A549 (cell line): ENCODE measurements around the gene DUSP14. TPM values are rescaled to one million over a fixed set of nuclear protein-coding genes. Genes with fewer than 3 reads are reported as not detected.

Experiments
- CBX2 ChIP-seq: fragments of 200-600 bp; sonication (generic); IDR thresholded peaks from 2 replicates; pipeline ENCODE4 v1.6.1; 2016; ENCODE audit warnings: low read depth, mild to moderate bottlenecking, borderline replicate concordance
- CEBPB ChIP-seq, 2 experiments: fragments of >200 bp in 1 of 2; sonication (Bioruptor Twin) in 1 of 2; formaldehyde crosslinking in 1 of 2; IDR thresholded peaks; 2 replicates each; pipeline ENCODE4 v1.6.1; 2012 to 2016
- EP300 ChIP-seq, 2 experiments: fragments of >200 bp; sonication (Bioruptor Twin); formaldehyde crosslinking; IDR thresholded peaks; 2 replicates in 1 of 2; 3 replicates in 1 of 2; pipeline ENCODE4 v1.6.1; 2016 to 2017
- FOSL2 ChIP-seq, 2 experiments: fragments of 450-650 bp in 1 of 2; fragments of >200 bp in 1 of 2; sonication (Bioruptor Twin) in 1 of 2; formaldehyde crosslinking; IDR thresholded peaks; 2 replicates each; pipeline versions ENCODE4 v1.5.0 to v1.6.1; 2016 to 2020; ENCODE audit warnings: mild to moderate bottlenecking in 1 of 2, moderate library complexity in 1 of 2
- GATA3 ChIP-seq: IDR thresholded peaks from 2 replicates; pipeline ENCODE4 v1.6.1; 2012; ENCODE audit warnings: borderline replicate concordance
- HEYL ChIP-seq: fragments of 250-450 bp; sonication (Bioruptor Pico); IDR thresholded peaks from 2 replicates; pipeline ENCODE4 v1.8.0; 2021; ENCODE audit warnings: mild to moderate bottlenecking, moderate library complexity
- HOXB13 ChIP-seq: fragments of 250-450 bp; sonication (Bioruptor Pico); IDR thresholded peaks from 2 replicates; pipeline ENCODE4 v1.5.0; 2020; ENCODE audit warnings: low read depth, mild to moderate bottlenecking, moderate library complexity
- HOXB5 ChIP-seq: fragments of 250-450 bp; sonication (Bioruptor Pico); IDR thresholded peaks from 2 replicates; pipeline ENCODE4 v1.5.0; 2020; ENCODE audit warnings: mild to moderate bottlenecking, moderate library complexity
- JUN ChIP-seq, 2 experiments: fragments of >200 bp; sonication (Bioruptor Twin); formaldehyde crosslinking; IDR thresholded peaks; 2 replicates in 1 of 2; 3 replicates in 1 of 2; pipeline ENCODE4 v1.6.1; 2016 to 2017
- KDM1A ChIP-seq: fragments of 200-600 bp; sonication (generic); IDR thresholded peaks from 2 replicates; pipeline ENCODE4 v1.6.1; 2016; ENCODE audit warnings: low read depth, mild to moderate bottlenecking
- KDM5A ChIP-seq: fragments of 200-600 bp; sonication (generic); IDR thresholded peaks from 2 replicates; pipeline ENCODE4 v1.6.1; 2016; ENCODE audit warnings: antibody characterized with exemption, mild to moderate bottlenecking
- MAFK ChIP-seq: fragments of 450-650 bp; IDR thresholded peaks from 2 replicates; pipeline ENCODE4 v1.6.1; 2014; ENCODE audit not compliant: partially characterized antibody
- MAX ChIP-seq: IDR thresholded peaks from 2 replicates; pipeline ENCODE4 v1.6.1; 2012
- MYC ChIP-seq: IDR thresholded peaks from 2 replicates; pipeline ENCODE4 v1.6.1; 2012; ENCODE audit warnings: mild to moderate bottlenecking, inconsistent platforms, low read length, improper control_type of control experiment, borderline replicate concordance
- NFE2L2 ChIP-seq: fragments of 150-350 bp; conservative IDR thresholded peaks from 2 replicates; pipeline ENCODE4 v1.6.1; 2014; ENCODE audit warnings: low read length
- PHF8 ChIP-seq: fragments of 200-600 bp; sonication (generic); IDR thresholded peaks from 2 replicates; pipeline ENCODE4 v1.6.1; 2016; ENCODE audit warnings: low read depth, mild to moderate bottlenecking, antibody characterized with exemption, moderate library complexity, borderline replicate concordance
- POLR2A ChIP-seq: IDR thresholded peaks from 2 replicates; pipeline ENCODE4 v1.6.1; 2012; ENCODE audit warnings: mild to moderate bottlenecking, low read length
- RAD21 ChIP-seq, 2 experiments: fragments of >200 bp in 1 of 2; sonication (Bioruptor Twin) in 1 of 2; formaldehyde crosslinking in 1 of 2; IDR thresholded peaks in 1 of 2; conservative IDR thresholded peaks in 1 of 2; 2 replicates in 1 of 2; 3 replicates in 1 of 2; pipeline ENCODE4 v1.6.1; 2012 to 2018; ENCODE audit warnings: inconsistent platforms in 1 of 2
- RARB ChIP-seq: fragments of 250-450 bp; sonication (Bioruptor Pico); IDR thresholded peaks from 2 replicates; pipeline ENCODE4 v1.8.0; 2021; ENCODE audit warnings: mild to moderate bottlenecking, moderate library complexity
- RCOR1 ChIP-seq: fragments of 150-350 bp; IDR thresholded peaks from 2 replicates; pipeline ENCODE4 v1.6.1; 2014; ENCODE audit warnings: antibody characterized with exemption, low read length, low read depth
- RFX5 ChIP-seq: fragments of 450-650 bp; IDR thresholded peaks from 2 replicates; pipeline ENCODE4 v1.7.1; 2014; ENCODE audit warnings: antibody characterized with exemption, mild to moderate bottlenecking, moderate library complexity
- RNF2 ChIP-seq: fragments of 200-600 bp; sonication (generic); IDR thresholded peaks from 2 replicates; pipeline ENCODE4 v1.6.1; 2016; ENCODE audit warnings: low read depth, mild to moderate bottlenecking, antibody characterized with exemption, moderate library complexity, borderline replicate concordance
- SMC3 ChIP-seq: fragments of >200 bp; sonication (Bioruptor Twin); formaldehyde crosslinking; IDR thresholded peaks from 3 replicates; pipeline ENCODE4 v1.6.1; 2018; ENCODE audit warnings: inconsistent platforms
- SREBF2 ChIP-seq: fragments of 450-650 bp; IDR thresholded peaks from 2 replicates; pipeline ENCODE4 v1.6.1; 2014; ENCODE audit warnings: mild to moderate bottlenecking, moderate library complexity
- TFCP2L1 ChIP-seq: fragments of 250-450 bp; sonication (Bioruptor Pico); IDR thresholded peaks from 2 replicates; pipeline ENCODE4 v1.5.0; 2021; ENCODE audit warnings: mild to moderate bottlenecking
- TP53 ChIP-seq: fragments of 250-450 bp; sonication (Bioruptor Pico); IDR thresholded peaks from 2 replicates; pipeline ENCODE4 v1.5.0; 2021; ENCODE audit warnings: mild to moderate bottlenecking, moderate library complexity
- USF2 ChIP-seq: fragments of 450-650 bp; IDR thresholded peaks from 2 replicates; pipeline ENCODE4 v1.6.1; 2014; ENCODE audit warnings: antibody characterized with exemption
- ZC3H11A ChIP-seq: fragments of 450-650 bp; IDR thresholded peaks from 2 replicates; pipeline ENCODE4 v1.6.1; 2014; ENCODE audit warnings: antibody characterized with exemption, mild to moderate bottlenecking
- ZFP36 ChIP-seq: fragments of 450-650 bp; IDR thresholded peaks from 2 replicates; pipeline ENCODE4 v1.6.1; 2014; ENCODE audit warnings: borderline replicate concordance; ENCODE audit not compliant: partially characterized antibody
- polyA plus RNA-seq, 4 experiments: library from polyadenylated mRNA; depleted of rRNA in 3 of 4; stranded (reverse); fragments of >200 nt; fragmentation: RNase III in 1 of 4; extraction: RNeasy Plus Mini Kit Qiagen cat#74134 plus additional on column Dnase treatment in 1 of 4; gene quantifications; 2 replicates in 3 of 4; 3 replicates in 1 of 4; pipeline ENCODE4 v1.2.3, GENCODE V29; 2011 to 2017
- TF ChIP-seq, protein P1 (sequence below): fragments of >200 bp; sonication (Bioruptor Twin); formaldehyde crosslinking; IDR thresholded peaks from 3 replicates; pipeline ENCODE4 v1.6.1; 2016
- TF ChIP-seq, protein P2 (sequence below): fragments of >200 bp; sonication (Bioruptor Twin); formaldehyde crosslinking; IDR thresholded peaks from 2 replicates; pipeline ENCODE4 v1.6.1; 2016
- TF ChIP-seq, protein P3 (sequence below): fragments of 250-450 bp; sonication (Bioruptor Pico); IDR thresholded peaks from 2 replicates; pipeline ENCODE4 v1.5.0; 2020; ENCODE audit warnings: low read depth, mild to moderate bottlenecking, moderate library complexity
- TF ChIP-seq, protein P4 (sequence below): fragments of 250-450 bp; sonication (Bioruptor Pico); IDR thresholded peaks from 2 replicates; pipeline ENCODE4 v1.5.0; 2021; ENCODE audit warnings: mild to moderate bottlenecking, moderate library complexity, borderline replicate concordance
- TF ChIP-seq, protein P5 (sequence below): IDR thresholded peaks from 2 replicates; pipeline ENCODE4 v1.6.1; 2012

Gene DUSP14
- polyA plus RNA-seq, 2 of the 4 experiments (the other 2 are of a cell fraction) = 32.7 to 35.5 TPM

DNA sequence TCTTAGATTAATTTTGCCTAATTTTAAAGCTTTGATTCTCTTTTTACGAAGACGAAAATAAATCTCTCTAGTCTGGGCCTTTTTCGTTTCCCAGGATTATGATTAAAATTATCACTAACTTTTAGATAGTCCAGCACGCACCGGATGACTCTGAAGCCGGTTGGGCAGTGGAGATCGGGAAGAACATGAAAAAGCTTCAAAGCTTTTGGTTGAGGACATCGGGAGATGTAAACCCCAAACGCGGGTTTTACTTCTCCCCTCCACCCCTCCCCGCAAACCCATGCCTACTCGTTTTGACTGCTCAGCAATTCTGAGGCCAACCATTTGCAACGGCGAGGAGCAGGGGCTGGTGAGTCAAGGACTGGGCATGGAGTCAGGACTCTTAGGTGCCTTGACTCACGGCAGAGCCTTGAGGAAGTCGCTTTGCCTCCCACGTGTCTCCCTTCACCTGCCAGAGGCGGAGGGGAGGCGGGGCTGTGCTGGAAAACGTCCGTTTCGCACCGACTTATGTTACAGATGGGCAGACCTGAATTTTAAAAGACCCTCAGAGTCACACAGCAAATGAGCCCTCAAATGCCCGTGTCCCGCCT is 989 bp upstream of the DUSP14 start (continued):
- TF ChIP-seq, protein P1, sequence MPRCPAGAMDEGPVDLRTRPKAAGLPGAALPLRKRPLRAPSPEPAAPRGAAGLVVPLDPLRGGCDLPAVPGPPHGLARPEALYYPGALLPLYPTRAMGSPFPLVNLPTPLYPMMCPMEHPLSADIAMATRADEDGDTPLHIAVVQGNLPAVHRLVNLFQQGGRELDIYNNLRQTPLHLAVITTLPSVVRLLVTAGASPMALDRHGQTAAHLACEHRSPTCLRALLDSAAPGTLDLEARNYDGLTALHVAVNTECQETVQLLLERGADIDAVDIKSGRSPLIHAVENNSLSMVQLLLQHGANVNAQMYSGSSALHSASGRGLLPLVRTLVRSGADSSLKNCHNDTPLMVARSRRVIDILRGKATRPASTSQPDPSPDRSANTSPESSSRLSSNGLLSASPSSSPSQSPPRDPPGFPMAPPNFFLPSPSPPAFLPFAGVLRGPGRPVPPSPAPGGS = no peak
- TF ChIP-seq RNF2 (no peak), KDM5A (no peak), KDM1A (no peak), RARB (CRISPR knock-in tag) (no peak), MAX (peak; percentile 88), USF2 (peak; percentile 73), MYC (peak; percentile 72), TFCP2L1 (CRISPR knock-in tag) (no peak), TP53 (no peak), HOXB13 (CRISPR knock-in tag) (no peak), RCOR1 (no peak), ZFP36 (no peak), SREBF2 (no peak), CBX2 (no peak), JUN (IDR thresholded peaks at IDR 0.05) (no peak), ZC3H11A (no peak), CEBPB (IDR thresholded peaks at IDR 0.05) (0 out of 4 replicates have a peak, but pooled peaks of 1 of the 2 experiments have one; percentile 6), POLR2A (no peak), FOSL2 (IDR thresholded peaks at IDR 0.05) (no peak), FOSL2 (CRISPR knock-in tag; IDR thresholded peaks at IDR 0.05) (peak; percentile 90), NFE2L2 (no peak), EP300 (IDR thresholded peaks at IDR 0.05) (no peak), HEYL (CRISPR knock-in tag) (no peak), PHF8 (no peak), MAFK (peak; percentile 100), SMC3 (no peak), RFX5 (no peak), RAD21 (conservative IDR thresholded peaks at IDR 0.05 in 1 of 2, IDR thresholded peaks at IDR 0.05 in 1 of 2) (no peak), HOXB5 (no peak), GATA3 (peak; percentile 24; the same call in 1 of the 2 replicates)
- TF ChIP-seq, protein P2, sequence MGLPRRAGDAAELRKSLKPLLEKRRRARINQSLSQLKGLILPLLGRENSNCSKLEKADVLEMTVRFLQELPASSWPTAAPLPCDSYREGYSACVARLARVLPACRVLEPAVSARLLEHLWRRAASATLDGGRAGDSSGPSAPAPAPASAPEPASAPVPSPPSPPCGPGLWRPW = no peak
- TF ChIP-seq, protein P3, sequence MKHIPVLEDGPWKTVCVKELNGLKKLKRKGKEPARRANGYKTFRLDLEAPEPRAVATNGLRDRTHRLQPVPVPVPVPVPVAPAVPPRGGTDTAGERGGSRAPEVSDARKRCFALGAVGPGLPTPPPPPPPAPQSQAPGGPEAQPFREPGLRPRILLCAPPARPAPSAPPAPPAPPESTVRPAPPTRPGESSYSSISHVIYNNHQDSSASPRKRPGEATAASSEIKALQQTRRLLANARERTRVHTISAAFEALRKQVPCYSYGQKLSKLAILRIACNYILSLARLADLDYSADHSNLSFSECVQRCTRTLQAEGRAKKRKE (CRISPR knock-in tag) = 0 out of 2 replicates have a peak, but pooled peaks have one; percentile 25
- TF ChIP-seq, protein P4, sequence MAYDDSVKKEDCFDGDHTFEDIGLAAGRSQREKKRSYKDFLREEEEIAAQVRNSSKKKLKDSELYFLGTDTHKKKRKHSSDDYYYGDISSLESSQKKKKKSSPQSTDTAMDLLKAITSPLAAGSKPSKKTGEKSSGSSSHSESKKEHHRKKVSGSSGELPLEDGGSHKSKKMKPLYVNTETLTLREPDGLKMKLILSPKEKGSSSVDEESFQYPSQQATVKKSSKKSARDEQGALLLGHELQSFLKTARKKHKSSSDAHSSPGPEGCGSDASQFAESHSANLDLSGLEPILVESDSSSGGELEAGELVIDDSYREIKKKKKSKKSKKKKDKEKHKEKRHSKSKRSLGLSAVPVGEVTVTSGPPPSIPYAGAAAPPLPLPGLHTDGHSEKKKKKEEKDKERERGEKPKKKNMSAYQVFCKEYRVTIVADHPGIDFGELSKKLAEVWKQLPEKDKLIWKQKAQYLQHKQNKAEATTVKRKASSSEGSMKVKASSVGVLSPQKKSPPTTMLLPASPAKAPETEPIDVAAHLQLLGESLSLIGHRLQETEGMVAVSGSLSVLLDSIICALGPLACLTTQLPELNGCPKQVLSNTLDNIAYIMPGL = no peak
- TF ChIP-seq, protein P5, sequence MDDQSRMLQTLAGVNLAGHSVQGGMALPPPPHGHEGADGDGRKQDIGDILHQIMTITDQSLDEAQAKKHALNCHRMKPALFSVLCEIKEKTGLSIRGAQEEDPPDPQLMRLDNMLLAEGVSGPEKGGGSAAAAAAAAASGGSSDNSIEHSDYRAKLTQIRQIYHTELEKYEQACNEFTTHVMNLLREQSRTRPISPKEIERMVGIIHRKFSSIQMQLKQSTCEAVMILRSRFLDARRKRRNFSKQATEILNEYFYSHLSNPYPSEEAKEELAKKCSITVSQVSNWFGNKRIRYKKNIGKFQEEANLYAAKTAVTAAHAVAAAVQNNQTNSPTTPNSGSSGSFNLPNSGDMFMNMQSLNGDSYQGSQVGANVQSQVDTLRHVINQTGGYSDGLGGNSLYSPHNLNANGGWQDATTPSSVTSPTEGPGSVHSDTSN = no peak
